HG03095 (cell line): ENCODE data around the gene GNPDA1.
A peak's percentile ranks its signal among the peaks of the same experiment; 100 is the strongest.

ENCODE experiments used
- ATAC-seq: cut with Tn5 transposase; IDR thresholded peaks from one replicate; pipeline ENCODE4 v1.9.1; 2021; ENCODE audit warnings: moderate library complexity; ENCODE audit not compliant: unreplicated experiment

GNPDA1 gene

GRCh38 chr5:142024771-142025304, 12.0 kb upstream of the GNPDA1 start:
- ATAC-seq, result peak; percentile 100

- ATAC-seq, result no peak
Measured at GRCh38 chr5:142023836-142024235, 11.0 kb upstream of the GNPDA1 start.

GRCh38 chr5:142020122-142020659, 7.4 kb upstream of the GNPDA1 start:
- ATAC-seq, result no peak

GRCh38 chr5:142017832-142018427, 5.1 kb upstream of the GNPDA1 start:
- ATAC-seq, result peak; percentile 37

- peak; percentile 28 for ATAC-seq
Measured at GRCh38 chr5:142016556-142016955, 3.7 kb upstream of the GNPDA1 start.

- ATAC-seq, result peak; percentile 33
Measured at GRCh38 chr5:142015781-142016533, 3.1 kb upstream of the GNPDA1 start.

GRCh38 chr5:142014911-142015584, 2.2 kb upstream of the GNPDA1 start:
- no peak for ATAC-seq

GRCh38 chr5:142013734-142014521, 1.1 kb upstream of the GNPDA1 start:
- no peak for ATAC-seq

- ATAC-seq, result no peak
Measured at GRCh38 chr5:142012186-142012785, 541 bp downstream of the GNPDA1 start.

GRCh38 chr5:142011572-142012185, 1.1 kb downstream of the GNPDA1 start:
- no peak for ATAC-seq

- ATAC-seq, result no peak
Measured at GRCh38 chr5:142009886-142010285, 2.9 kb downstream of the GNPDA1 start.

- no peak for ATAC-seq
Measured at GRCh38 chr5:142008813-142009212, 4.0 kb downstream of the GNPDA1 start.

- no peak for ATAC-seq
Measured at GRCh38 chr5:142007237-142007544, 5.6 kb downstream of the GNPDA1 start.

- ATAC-seq, result no peak
Measured at GRCh38 chr5:142006363-142007236, 6.2 kb downstream of the GNPDA1 start.

GRCh38 chr5:142003266-142003800, 9.5 kb downstream of the GNPDA1 start:
- ATAC-seq, result no peak

- no peak for ATAC-seq
Measured at GRCh38 chr5:142000704-142001484, 11.9 kb downstream of the GNPDA1 start.

GRCh38 chr5:142000173-142000572, 12.7 kb downstream of the GNPDA1 start:
- ATAC-seq, result no peak

- no peak for ATAC-seq
Measured at GRCh38 chr5:141997358-141997960, 15.4 kb downstream of the GNPDA1 start.
